Small intestine (tissue), 7 donors: ENCODE results near the gene PRSS22. TPM values are rescaled to one million over a fixed set of nuclear protein-coding genes. Genes with fewer than 3 reads are reported as not detected.

ENCODE experiments used
- DNase-seq, 2 donors: peaks; one replicate each; pipeline versions ENCODE4 v3.0.0 to v3.0.0-alpha.2; 2013
- FAIRE-seq: peaks from 2 replicates; lab custom pipeline; 2012; peaks lifted over from hg19 to GRCh38; lab: Jason Lieb, UNC
- H3K27ac ChIP-seq, 3 donors: one replicate each; pipeline ENCODE4 v1.5.1; 2013; ENCODE audit warnings: low read length in 2 of 3, mild to moderate bottlenecking in 2 of 3, control low read depth in 1 of 3, inconsistent platforms in 1 of 3, low read depth in 1 of 3, moderate library complexity in 1 of 3
- H3K27me3 ChIP-seq, 3 donors: one replicate each; pipeline ENCODE4 v1.6.1; 2013; ENCODE audit warnings: low read length in 3 of 3, inconsistent platforms in 1 of 3; ENCODE audit not compliant: control insufficient read depth in 3 of 3, insufficient read depth in 3 of 3
- H3K36me3 ChIP-seq, 3 donors: one replicate each; pipeline ENCODE4 v1.6.1; 2013; ENCODE audit warnings: low read length in 3 of 3, inconsistent platforms in 1 of 3, low read depth in 1 of 3, mild to moderate bottlenecking in 1 of 3, moderate library complexity in 1 of 3; ENCODE audit not compliant: control insufficient read depth in 3 of 3, insufficient read depth in 2 of 3
- H3K4me1 ChIP-seq, 3 donors: one replicate each; pipeline ENCODE4 v1.6.1; 2013; ENCODE audit warnings: low read length in 2 of 3, inconsistent platforms in 1 of 3, low read depth in 1 of 3, mild to moderate bottlenecking in 1 of 3, moderate library complexity in 1 of 3; ENCODE audit not compliant: control insufficient read depth in 3 of 3, insufficient read depth in 2 of 3
- H3K4me3 ChIP-seq, 3 donors: one replicate each; pipeline ENCODE4 v1.5.1; 2013; ENCODE audit warnings: low read length in 3 of 3, control low read depth in 1 of 3, inconsistent platforms in 1 of 3, low read depth in 1 of 3, mild to moderate bottlenecking in 1 of 3, moderate library complexity in 1 of 3
- H3K9me3 ChIP-seq, 2 donors: one replicate each; pipeline ENCODE4 v1.6.1; 2013; ENCODE audit warnings: low read depth in 1 of 2, low read length in 1 of 2; ENCODE audit not compliant: control insufficient read depth in 2 of 2, insufficient read depth in 1 of 2
- WGBS, 3 donors: extraction: QIAGEN DNeasy Blood & Tissue Kit; methylation state at CpG; one replicate each; pipeline ENCODE4 v1.1.7; 2013; 5-methylcytosine and 5-hydroxymethylcytosine counted together
- polyA plus RNA-seq, 4 donors: library from polyadenylated mRNA; stranded (reverse) in 3 of 4; unstranded in 1 of 4; fragments of 200-250 nt in 3 of 4; fragments of 120-200 nt in 1 of 4; gene quantifications; one replicate each; pipeline versions ENCODE4 v1.2.1 to v1.2.3, GENCODE V29; 2013
- donor health status: healthy with polysubstance abuse.
- donor health status: control.
- donor health status: control.
- donor health status: Bipolar disorder and iron deficiency.
- donor health status: healthy.

PRSS22 gene
- polyA plus RNA-seq, 4 donors, result 0.45 to 3.9 (median 1.1) TPM

DNA sequence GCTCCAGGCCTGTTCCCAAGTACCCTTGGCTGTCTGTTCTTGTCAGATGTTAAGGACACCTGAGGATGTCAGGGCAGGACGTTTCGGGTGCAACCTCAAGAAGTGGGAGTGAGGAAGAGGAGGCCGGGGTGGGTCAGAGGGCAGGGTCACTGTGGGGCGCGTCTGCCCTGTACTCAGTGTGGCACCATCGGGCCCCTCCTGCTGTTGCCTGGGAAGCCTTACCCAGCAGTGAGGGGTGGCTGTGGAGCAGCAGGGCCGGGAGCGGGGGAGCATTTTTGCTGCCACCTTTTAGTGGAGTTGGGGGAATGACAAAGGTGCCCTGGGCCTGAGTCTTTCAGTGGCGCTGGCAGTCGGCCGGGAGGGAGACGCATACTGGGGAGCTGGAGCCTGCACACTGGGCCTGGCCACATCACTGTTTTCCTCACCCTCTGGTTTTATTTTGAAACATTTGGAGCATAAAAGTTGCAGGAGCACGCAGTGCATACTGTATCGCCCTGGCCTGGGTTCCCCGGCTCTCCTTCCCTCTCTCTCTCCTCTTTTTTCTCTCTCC lies 42.6 kb upstream of the PRSS22 start:
- Histone ChIP-seq H3K4me1 (peaks cover 0 to 13% (median 4%) of the 10 kb centered on the region in 3 donors), H3K27me3 (no peaks in the 10 kb centered on the region), H3K4me3 (no peak overlapping the region), H3K9me3 (no peaks in the 10 kb centered on the region), H3K27ac (no peak overlapping the region), H3K36me3 (peaks cover 0 to 17% (median 0%) of the 10 kb centered on the region in 3 donors)
- FAIRE-seq (no peak), DNase-seq (no peak)
- 92 to 98% (median 95%) methylated on average over 15 of the region's 15 CpGs for WGBS, 3 donors

DNA sequence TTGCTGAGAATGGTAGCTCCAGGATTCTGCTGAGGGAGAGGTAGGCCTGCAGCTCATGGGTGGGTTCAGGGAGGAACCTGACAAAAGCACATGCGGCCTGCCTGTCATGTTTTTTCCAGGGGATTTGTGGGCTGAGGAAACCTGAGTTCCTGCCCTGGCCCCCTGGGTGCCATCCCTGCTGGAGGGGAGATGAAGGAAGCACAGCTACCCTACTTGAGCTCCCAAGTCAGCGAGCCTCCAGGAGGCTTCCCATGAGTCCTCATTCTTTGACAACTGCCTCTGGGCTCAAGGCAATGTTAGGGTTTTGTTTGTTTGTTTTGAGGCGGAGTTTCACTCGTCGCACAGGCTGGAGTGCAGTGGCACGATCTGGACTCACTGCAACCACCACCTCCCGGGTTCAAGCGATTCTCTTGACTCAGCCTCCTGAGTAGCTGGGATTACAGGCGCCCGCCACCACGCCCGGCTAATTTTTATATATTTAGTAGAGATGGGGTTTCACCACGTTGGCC lies 41.6 kb upstream of the PRSS22 start:
- Histone ChIP-seq H3K9me3 (no peaks in the 10 kb centered on the region), H3K4me3 (no peak overlapping the region), H3K27me3 (no peaks in the 10 kb centered on the region), H3K36me3 (peaks cover 0 to 17% (median 0%) of the 10 kb centered on the region in 3 donors), H3K27ac (no peak overlapping the region), H3K4me1 (peaks cover 0 to 13% (median 4%) of the 10 kb centered on the region in 3 donors)
- 74 to 90% (median 79%) methylated on average over 13 of the region's 13 CpGs for WGBS, 3 donors
- FAIRE-seq, result no peak
- DNase-seq, result no peak

DNA sequence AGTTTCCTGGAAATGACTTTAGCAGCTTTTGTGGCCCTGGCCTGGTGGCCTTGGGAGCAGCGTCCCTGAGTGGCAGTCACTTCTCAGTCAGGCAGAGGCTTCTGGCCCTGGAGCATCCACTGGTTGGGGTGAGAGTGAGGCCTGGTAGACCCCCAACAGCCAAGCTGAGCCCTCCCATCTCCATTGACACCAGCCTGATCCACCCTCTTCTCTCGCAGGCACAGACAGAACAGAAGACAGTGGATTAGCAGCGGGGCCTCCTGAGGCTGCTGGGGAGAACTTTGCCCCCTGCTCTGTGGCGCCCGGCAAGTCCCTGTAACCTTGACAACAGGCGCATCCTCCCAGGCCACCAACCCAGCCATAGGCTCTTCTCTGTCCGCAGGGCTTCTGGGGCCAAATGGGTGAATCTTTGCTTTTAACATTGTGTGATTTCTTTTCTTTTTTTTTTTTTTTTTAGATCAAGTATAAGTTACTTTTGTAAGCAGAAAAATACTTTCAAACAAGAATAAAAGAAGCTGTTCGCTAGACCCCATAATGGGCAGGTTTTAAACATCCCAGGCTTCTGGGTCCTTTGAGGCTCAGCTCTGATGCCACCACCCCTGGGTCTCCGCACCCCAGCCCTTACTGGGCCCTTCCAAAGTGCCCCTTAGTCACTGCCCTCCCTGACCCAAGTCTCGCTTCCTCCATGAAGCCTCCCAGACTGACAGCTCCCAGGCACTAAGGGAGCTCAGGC lies 41.0 kb upstream of the PRSS22 start:
- Histone ChIP-seq H3K27ac (no peak overlapping the region), H3K27me3 (no peaks in the 10 kb centered on the region), H3K9me3 (no peaks in the 10 kb centered on the region), H3K4me3 (no peak overlapping the region), H3K4me1 (peaks cover 0 to 12% (median 3%) of the 10 kb centered on the region in 3 donors), H3K36me3 (peaks cover 0 to 17% (median 0%) of the 10 kb centered on the region in 3 donors)
- FAIRE-seq (no peak), DNase-seq (peak in 1 of 2 donors; percentile 71)
- WGBS, 3 donors, result 47 to 78% (median 69%) methylated on average over 10 of the region's 10 CpGs

DNA sequence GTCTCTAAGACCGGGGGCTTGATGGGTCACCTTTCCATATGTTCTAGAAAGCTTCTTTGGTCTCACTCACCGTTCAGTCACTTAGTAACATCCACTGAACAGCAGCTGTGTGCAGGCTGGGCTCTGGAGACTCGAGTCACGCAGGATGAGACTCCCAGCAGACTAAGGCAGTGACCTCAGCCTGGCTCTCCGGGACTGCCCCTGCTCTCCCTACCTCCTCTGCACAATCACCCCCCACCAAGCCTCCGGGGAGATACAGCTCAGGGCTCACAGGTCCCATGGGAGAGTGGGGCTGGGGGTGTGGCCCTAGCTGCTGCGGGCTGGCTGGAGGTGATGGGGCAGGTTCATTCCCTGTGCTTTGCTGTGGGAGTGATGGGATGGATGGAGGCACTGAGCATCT lies 39.1 kb upstream of the PRSS22 start:
- H3K27ac ChIP-seq, result no peak overlapping the region
- no peak for DNase-seq
- no peak overlapping the region for H3K4me3 ChIP-seq
- H3K4me1 ChIP-seq, result peaks cover 0 to 8% (median 0%) of the 10 kb centered on the region in 3 donors
- no peaks in the 10 kb centered on the region for H3K9me3 ChIP-seq
- WGBS, 3 donors, result 76 to 96% (median 89%) methylated on average over 7 of the region's 7 CpGs
- H3K27me3 ChIP-seq, result no peaks in the 10 kb centered on the region
- FAIRE-seq, result no peak
- H3K36me3 ChIP-seq, result peaks cover 0 to 17% (median 0%) of the 10 kb centered on the region in 3 donors

DNA sequence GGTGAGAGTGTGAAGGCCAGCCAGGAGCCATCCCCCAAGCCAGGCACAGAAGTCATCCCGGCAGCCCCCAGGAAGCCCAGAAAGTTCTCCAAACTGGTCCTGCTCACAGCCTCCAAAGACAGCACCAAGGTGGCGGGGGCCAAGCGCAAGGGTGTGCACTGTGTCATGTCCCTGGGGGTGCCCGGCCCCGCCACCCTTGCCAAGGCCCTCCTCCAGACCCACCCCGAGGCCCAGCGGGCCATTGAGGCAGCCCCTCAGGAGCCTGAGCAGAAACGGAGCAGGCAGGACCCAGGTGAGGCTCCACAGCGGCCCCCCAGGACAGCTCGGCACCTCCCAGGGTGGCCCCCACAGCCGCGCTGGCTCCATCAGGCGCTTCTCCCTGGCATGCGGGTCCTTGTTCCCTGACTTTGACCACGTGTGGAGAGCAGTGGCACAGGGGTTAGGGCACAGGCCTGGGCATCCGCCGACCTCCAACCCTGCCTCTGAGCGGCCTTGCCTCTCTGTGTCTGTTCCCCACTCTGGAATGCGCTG lies 38.6 kb upstream of the PRSS22 start:
- no peak for FAIRE-seq
- Histone ChIP-seq H3K27me3 (no peaks in the 10 kb centered on the region), H3K4me3 (no peak overlapping the region), H3K9me3 (no peaks in the 10 kb centered on the region), H3K4me1 (peaks cover 0 to 8% (median 0%) of the 10 kb centered on the region in 3 donors), H3K36me3 (peaks cover 0 to 17% (median 0%) of the 10 kb centered on the region in 3 donors), H3K27ac (no peak overlapping the region)
- 96 to 98% (median 97%) methylated on average over 16 to 19 of the region's 19 CpGs for WGBS, 3 donors
- DNase-seq, result no peak

DNA sequence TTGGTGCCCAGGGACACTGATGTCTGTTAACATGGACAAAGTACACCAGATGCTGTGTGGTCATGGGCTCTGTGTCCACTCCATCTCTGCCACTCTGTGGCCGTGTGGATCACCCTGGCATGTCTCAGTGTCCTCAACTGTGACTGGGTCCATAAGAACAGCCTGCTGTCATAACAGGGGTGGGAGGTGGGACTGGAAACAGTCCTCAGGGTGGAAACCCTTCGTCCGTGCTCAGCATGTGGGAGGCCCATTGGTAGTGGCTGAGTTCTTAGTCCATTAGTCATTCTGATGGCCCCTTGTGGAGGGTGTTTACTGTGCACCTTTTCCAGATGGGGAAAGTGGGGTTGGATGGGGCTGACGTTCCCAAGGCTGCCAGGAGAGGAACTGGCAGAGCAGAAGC lies 37.8 kb upstream of the PRSS22 start:
- Histone ChIP-seq H3K4me1 (peaks cover 0 to 8% (median 0%) of the 10 kb centered on the region in 3 donors), H3K27me3 (no peaks in the 10 kb centered on the region), H3K36me3 (peaks cover 0 to 17% (median 0%) of the 10 kb centered on the region in 3 donors), H3K27ac (no peak overlapping the region), H3K9me3 (no peaks in the 10 kb centered on the region), H3K4me3 (no peak overlapping the region)
- DNase-seq (no peak), FAIRE-seq (no peak)
- 69 to 87% (median 70%) methylated on average over 4 of the region's 4 CpGs for WGBS, 3 donors

DNA sequence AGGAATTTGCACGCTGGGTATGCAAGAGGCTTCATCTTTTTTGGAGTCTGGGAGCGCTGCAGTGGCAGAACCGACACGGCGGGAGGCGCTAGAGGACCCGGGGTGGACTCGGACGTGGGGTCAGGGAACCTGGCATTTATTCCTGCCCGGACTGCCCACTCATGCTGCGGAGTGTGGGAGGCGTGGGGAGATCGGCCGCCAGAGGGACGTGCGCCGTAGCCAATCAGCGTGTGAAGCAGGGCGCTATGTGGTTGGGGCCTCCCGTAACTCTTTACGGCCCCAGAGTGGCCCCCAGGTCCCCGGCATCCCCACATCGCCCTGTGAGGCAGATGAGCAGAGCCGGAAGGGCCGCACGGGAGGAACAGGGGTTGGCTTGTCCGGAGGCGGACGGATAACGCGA lies 36.3 kb upstream of the PRSS22 start:
- Histone ChIP-seq H3K27ac (no peak overlapping the region), H3K27me3 (no peaks in the 10 kb centered on the region), H3K9me3 (no peaks in the 10 kb centered on the region), H3K36me3 (peaks cover 0 to 13% (median 0%) of the 10 kb centered on the region in 3 donors), H3K4me1 (peaks cover 0 to 8% (median 0%) of the 10 kb centered on the region in 3 donors), H3K4me3 (no peak overlapping the region)
- FAIRE-seq (no peak), DNase-seq (no peak)
- WGBS, 3 donors, result 88 to 93% (median 90%) methylated on average over 26 to 31 of the region's 31 CpGs

DNA sequence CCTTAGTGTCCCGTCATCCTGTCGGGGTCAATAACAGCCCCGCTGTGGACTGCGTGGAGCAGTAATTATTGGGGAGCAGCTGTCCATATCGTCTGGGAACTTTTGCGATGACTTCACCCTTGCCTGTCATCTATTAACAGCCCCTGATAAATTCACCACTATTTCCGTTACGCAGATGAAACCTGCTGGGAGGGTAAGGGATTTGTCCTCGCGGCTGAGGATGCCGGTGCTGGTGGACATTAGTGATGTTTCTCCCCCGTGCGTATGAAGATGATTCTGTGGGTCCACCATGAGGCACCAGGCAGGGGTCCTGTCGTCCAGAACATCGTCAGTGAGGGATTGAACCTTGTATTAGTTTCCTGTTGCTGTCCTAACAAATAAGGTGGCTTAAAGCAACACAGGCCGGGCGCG lies 26.1 kb upstream of the PRSS22 start:
- DNase-seq (no peak), FAIRE-seq (no peak)
- 39 to 50% (median 44%) methylated on average over 18 of the region's 18 CpGs for WGBS, 3 donors
- H3K4me1 ChIP-seq, result peaks cover 0 to 6% (median 0%) of the 10 kb centered on the region in 3 donors
- peaks cover 0 to 8% (median 0%) of the 10 kb centered on the region in 3 donors for H3K27me3 ChIP-seq
- H3K36me3 ChIP-seq, result no peaks in the 10 kb centered on the region
- H3K27ac ChIP-seq, result peak overlapping the region in 1 of 3 donors; percentile 99
- H3K4me3 ChIP-seq, result peak overlapping the region in 2 of 3 donors; percentile 63 to 88
- peaks cover 0 to 14% of the 10 kb centered on the region in 2 donors for H3K9me3 ChIP-seq
